Placental pericyte (primary cell): ENCODE results near the gene TOM1L1. TPM values are rescaled to one million over a fixed set of nuclear protein-coding genes. Genes with fewer than 3 reads are reported as not detected.

Experiments used
- small RNA-seq: library from RNA; depleted of rRNA; stranded (forward); fragments of <200 nt; gene quantifications from one replicate; pipeline ENCODE3, GENCODE V24; 2012; ENCODE audit warnings: low replicate concordance
- total RNA-seq: library from RNA; depleted of rRNA; stranded (reverse); fragments of >200 nt; gene quantifications from 2 replicates; pipeline ENCODE4 v1.2.3, GENCODE V29; 2012

Gene TOM1L1
- total RNA-seq, result 21.8 and 51.6 TPM in 2 replicates

GRCh38 chr17:54900457-54901229, at the start of gene TOM1L1:
TSS of gene TOM1L1 (plus strand) at chr17:54900852. CDS start at chr17:54900866, 14 bp downstream.

GRCh38 chr17:54968262-54968987, 67.8 kb downstream of the TOM1L1 start, which contains the start of the genes COX11 and STXBP4:
TSS of gene COX11 (minus strand) at chr17:54968654. CDS start at chr17:54968646, 8 bp downstream.
TSS of gene STXBP4 (plus strand) at chr17:54968765. CDS start at chr17:54986220, 17,455 bp downstream.

Small RNAs within 50 kb of the gene (small RNA-seq; reads per million reads assigned to genes)
- not detected for gene AC007485.1

Other genes with a start within 250 kb of the TOM1L1 start
- gene COX11, start 67.8 kb downstream of the TOM1L1 start, total RNA-seq, result 25.4 and 49.2 TPM in 2 replicates
- gene STXBP4, start 67.9 kb downstream of the TOM1L1 start, total RNA-seq, result 8.5 and 14.6 TPM in 2 replicates